GM13976 (cell line): ENCODE measurements around the gene ASB10.
A peak's percentile ranks its signal among the peaks of the same experiment; 100 is the strongest.

Experiments used
- DNase-seq: peaks from one replicate; pipeline ENCODE4 v3.0.0; 2012; ENCODE audit warnings: low spot score
- CTCF ChIP-seq: IDR thresholded peaks from 2 replicates; pipeline ENCODE4 v1.5.1; 2012; ENCODE audit warnings: borderline replicate concordance, mild to moderate bottlenecking; ENCODE audit not compliant: insufficient read depth; ENCODE audit errors: extremely low read depth, missing control alignments, control extremely low read depth
- in situ Hi-C: fragments of 300-500 bp; cut with MboI; formaldehyde crosslinking; loops from one replicate; pipeline ENCODE4 v1.12.0; 2022; ENCODE audit warnings: low sequenced_read_pairs, mixed read lengths, inconsistent platforms; ENCODE audit not compliant: unreplicated experiment

Gene ASB10

GRCh38 chr7:151138153-151138851, 48.7 kb downstream of the ASB10 start:
- in situ Hi-C loops = no loop called here
- TF ChIP-seq CTCF = no peak
- peak; percentile 36 for DNase-seq

- TF ChIP-seq CTCF = no peak
- no peak for DNase-seq
- in situ Hi-C loops = no loop called here
These were observed 49.3 kb downstream of the ASB10 start for GRCh38 chr7:151137791-151138152.

GRCh38 chr7:151137076-151137675, 49.9 kb downstream of the ASB10 start:
- TF ChIP-seq CTCF = no peak
- no peak for DNase-seq
- in situ Hi-C loops = no loop called here

- in situ Hi-C loops = no loop called here
- DNase-seq = no peak
- TF ChIP-seq CTCF = no peak
These were observed 50.9 kb downstream of the ASB10 start for GRCh38 chr7:151135866-151136843.

GRCh38 chr7:151135525-151135845, 51.6 kb downstream of the ASB10 start:
- in situ Hi-C loops = no loop called here
- no peak for DNase-seq
- TF ChIP-seq CTCF = no peak

GRCh38 chr7:151134743-151135524, 52.1 kb downstream of the ASB10 start:
- TF ChIP-seq CTCF = no peak
- DNase-seq = no peak
- in situ Hi-C loops = no loop called here
